GM12874 (cell line): ENCODE results near the gene ZBTB16.

Experiments
- TF ChIP-seq, protein P1 (sequence below): IDR thresholded peaks from 2 replicates; pipeline ENCODE4 v1.5.1; 2011; ENCODE audit warnings: low read depth, mild to moderate bottlenecking, control low read depth, low read length, moderate library complexity; ENCODE audit not compliant: insufficient read depth

Gene ZBTB16

GRCh38 chr11:114246321-114247069, 187.0 kb downstream of the ZBTB16 start:
- TF ChIP-seq, protein P1, sequence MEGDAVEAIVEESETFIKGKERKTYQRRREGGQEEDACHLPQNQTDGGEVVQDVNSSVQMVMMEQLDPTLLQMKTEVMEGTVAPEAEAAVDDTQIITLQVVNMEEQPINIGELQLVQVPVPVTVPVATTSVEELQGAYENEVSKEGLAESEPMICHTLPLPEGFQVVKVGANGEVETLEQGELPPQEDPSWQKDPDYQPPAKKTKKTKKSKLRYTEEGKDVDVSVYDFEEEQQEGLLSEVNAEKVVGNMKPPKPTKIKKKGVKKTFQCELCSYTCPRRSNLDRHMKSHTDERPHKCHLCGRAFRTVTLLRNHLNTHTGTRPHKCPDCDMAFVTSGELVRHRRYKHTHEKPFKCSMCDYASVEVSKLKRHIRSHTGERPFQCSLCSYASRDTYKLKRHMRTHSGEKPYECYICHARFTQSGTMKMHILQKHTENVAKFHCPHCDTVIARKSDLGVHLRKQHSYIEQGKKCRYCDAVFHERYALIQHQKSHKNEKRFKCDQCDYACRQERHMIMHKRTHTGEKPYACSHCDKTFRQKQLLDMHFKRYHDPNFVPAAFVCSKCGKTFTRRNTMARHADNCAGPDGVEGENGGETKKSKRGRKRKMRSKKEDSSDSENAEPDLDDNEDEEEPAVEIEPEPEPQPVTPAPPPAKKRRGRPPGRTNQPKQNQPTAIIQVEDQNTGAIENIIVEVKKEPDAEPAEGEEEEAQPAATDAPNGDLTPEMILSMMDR = no peak

GRCh38 chr11:114247070-114247789, 187.7 kb downstream of the ZBTB16 start:
- TF ChIP-seq, protein P1 = no peak

- TF ChIP-seq, protein P1 = no peak
Measured at GRCh38 chr11:114250180-114250579, 190.7 kb downstream of the ZBTB16 start.

- TF ChIP-seq, protein P1 = no peak
Measured at GRCh38 chr11:114250993-114251814, 191.7 kb downstream of the ZBTB16 start.

DNA sequence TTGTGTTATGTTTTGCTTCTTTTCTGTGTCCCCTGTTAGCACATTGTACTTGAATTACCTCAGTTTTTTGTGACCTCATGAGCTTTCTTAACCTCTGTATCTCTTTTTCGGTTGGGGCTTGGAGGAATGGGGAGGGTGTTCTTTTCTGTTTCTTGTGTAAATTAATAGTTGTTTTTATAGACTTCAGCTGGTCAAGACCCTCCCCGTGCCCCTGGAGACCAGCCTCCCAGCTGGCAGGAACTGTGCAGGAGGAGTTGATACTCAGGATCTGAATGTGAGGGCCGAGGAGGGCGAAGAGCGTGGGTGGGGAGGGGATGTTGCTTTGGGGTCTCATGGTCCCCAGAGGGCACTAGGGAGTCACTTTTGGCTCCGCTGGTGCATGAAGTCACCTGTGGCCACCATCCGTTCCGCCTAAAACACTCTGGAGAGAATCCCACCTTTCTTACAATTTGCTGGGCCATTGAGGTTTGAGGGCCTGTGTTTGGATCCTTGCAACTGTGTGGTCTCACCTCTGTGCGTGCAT, 192.4 kb downstream of the ZBTB16 start:
- TF ChIP-seq, protein P1 = 0 out of 2 replicates have a peak, but pooled peaks have one; percentile 10

DNA sequence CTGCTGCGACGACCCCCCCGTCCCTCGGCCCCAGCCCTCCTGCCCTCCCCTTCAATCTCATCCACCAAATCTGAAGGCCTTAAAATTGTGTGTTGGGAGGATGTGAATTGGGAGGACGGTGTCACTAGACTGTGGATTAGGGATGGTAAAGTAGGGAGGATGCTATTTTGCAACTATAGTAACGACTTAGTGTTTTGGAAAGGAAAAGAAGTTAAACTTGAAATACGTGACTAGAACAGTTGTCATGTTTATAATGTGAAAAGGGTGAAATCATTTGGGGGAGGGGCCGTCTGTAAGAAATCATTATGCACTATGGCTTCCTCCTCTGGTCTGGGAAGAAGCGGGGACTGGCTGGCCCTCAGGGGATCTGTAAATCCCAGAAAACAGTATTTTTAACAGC, 193.3 kb downstream of the ZBTB16 start:
- TF ChIP-seq, protein P1 = no peak

DNA sequence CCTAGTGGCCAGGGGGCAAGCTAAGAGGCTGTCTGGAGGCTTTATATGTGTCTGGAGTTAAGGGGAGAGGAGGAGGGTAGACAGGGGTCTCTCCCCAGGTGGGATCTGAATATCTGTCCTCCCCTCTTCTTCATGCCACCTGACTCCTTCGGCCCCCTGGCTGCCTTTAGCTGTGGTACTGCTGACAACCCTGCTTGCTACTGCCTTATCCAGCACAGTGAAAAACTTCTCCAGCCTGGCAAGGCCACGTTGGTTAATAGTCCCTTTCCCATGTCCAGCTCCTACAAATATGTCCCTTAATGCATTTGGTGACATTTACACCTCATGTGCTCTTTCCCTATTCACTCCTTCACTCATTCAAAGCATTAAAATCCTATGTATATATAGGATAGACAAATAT, 194.3 kb downstream of the ZBTB16 start:
- TF ChIP-seq, protein P1 = no peak
